Measurements from ENCODE around the gene LDHA. TPM values are rescaled to one million over a fixed set of nuclear protein-coding genes. Genes with fewer than 3 reads are reported as not detected.

The LDHA gene
- total RNA-seq, 1 experiment from 2014 or later = 715 TPM

GRCh38 chr11:18379201-18379600, 15.2 kb upstream of the LDHA start:
- ChIA-PET POLR2A (ENCODE audit: low non-redundant PET) (no interaction called here), CTCF (no interaction called here)
- intact Hi-C loops (cut with micrococcal nuclease; ENCODE audit: unreplicated experiment) = no loop called here
- TF ChIP-seq CTCF (conservative IDR thresholded peaks at IDR 0.05; ENCODE audit: low read depth, low read length) (no peak), EZH2 (IDR thresholded peaks at IDR 0.05; ENCODE audit: borderline replicate concordance, low read depth, low read length, poor library complexity, severe bottlenecking) (no peak)
- Histone ChIP-seq H3K9me3 (ENCODE audit: low read depth, low read length, poor library complexity, severe bottlenecking) (no peaks in the 10 kb centered on the region), H3K27me3 (replicated peaks; ENCODE audit: insufficient read depth, low read depth, low read length, poor library complexity) (no peaks in the 10 kb centered on the region), H3K27ac (ENCODE audit: low read depth, low read length, poor library complexity, severe bottlenecking) (no peak overlapping the region), H3K36me3 (ENCODE audit: insufficient read depth, low read length, poor library complexity, severe bottlenecking) (no peaks in the 10 kb centered on the region), H3K4me1 (ENCODE audit: insufficient read depth, low read length, poor library complexity, severe bottlenecking) (peaks cover 12% of the 10 kb centered on the region), H3K4me3 (ENCODE audit: low read depth, low read length, poor library complexity, severe bottlenecking) (no peak overlapping the region)
- no TSS peak for BruUV-seq (replicated peaks)
- no peak for DNase-seq (ENCODE audit: low spot score)

- DNase-seq (ENCODE audit: low spot score) = peak; percentile 69
- Histone ChIP-seq H3K4me3 (ENCODE audit: low read depth, low read length, poor library complexity, severe bottlenecking) (no peak overlapping the region), H3K27ac (ENCODE audit: low read depth, low read length, poor library complexity, severe bottlenecking) (peak overlapping the region; percentile 50), H3K4me1 (ENCODE audit: insufficient read depth, low read length, poor library complexity, severe bottlenecking) (peaks cover 12% of the 10 kb centered on the region), H3K36me3 (ENCODE audit: insufficient read depth, low read length, poor library complexity, severe bottlenecking) (no peaks in the 10 kb centered on the region), H3K27me3 (replicated peaks; ENCODE audit: insufficient read depth, low read depth, low read length, poor library complexity) (no peaks in the 10 kb centered on the region), H3K9me3 (ENCODE audit: low read depth, low read length, poor library complexity, severe bottlenecking) (no peaks in the 10 kb centered on the region)
- POLR2A ChIA-PET (ENCODE audit: low non-redundant PET) = interaction anchor here (1.4 kb wide), 1 partner anchor 11 kb away, joined by 5 read pairs; the partner anchor contains the start of gene LDHA
- intact Hi-C loops (cut with micrococcal nuclease; ENCODE audit: unreplicated experiment) = no loop called here
- CTCF ChIA-PET = no interaction called here
- TF ChIP-seq CTCF (conservative IDR thresholded peaks at IDR 0.05; ENCODE audit: low read depth, low read length) = no peak
- BruUV-seq (replicated peaks) = no TSS peak
Observed at GRCh38 chr11:18383388-18384156, 10.8 kb upstream of the LDHA start.

GRCh38 chr11:18384157-18384641, 10.2 kb upstream of the LDHA start:
- no TSS peak for BruUV-seq (replicated peaks)
- intact Hi-C loops (cut with micrococcal nuclease; ENCODE audit: unreplicated experiment) = no loop called here
- TF ChIP-seq CTCF (conservative IDR thresholded peaks at IDR 0.05; ENCODE audit: low read depth, low read length) (no peak), EZH2 (IDR thresholded peaks at IDR 0.05; ENCODE audit: borderline replicate concordance, low read depth, low read length, poor library complexity, severe bottlenecking) (no peak)
- ChIA-PET POLR2A (ENCODE audit: low non-redundant PET) (interaction anchor here (1.4 kb wide), 1 partner anchor 10 kb away, joined by 5 read pairs; the partner anchor contains the start of gene LDHA), CTCF (no interaction called here)
- Histone ChIP-seq H3K9me3 (ENCODE audit: low read depth, low read length, poor library complexity, severe bottlenecking) (no peaks in the 10 kb centered on the region), H3K27ac (ENCODE audit: low read depth, low read length, poor library complexity, severe bottlenecking) (peak overlapping the region; percentile 50), H3K27me3 (replicated peaks; ENCODE audit: insufficient read depth, low read depth, low read length, poor library complexity) (no peaks in the 10 kb centered on the region), H3K36me3 (ENCODE audit: insufficient read depth, low read length, poor library complexity, severe bottlenecking) (no peaks in the 10 kb centered on the region), H3K4me1 (ENCODE audit: insufficient read depth, low read length, poor library complexity, severe bottlenecking) (peaks cover 12% of the 10 kb centered on the region), H3K4me3 (ENCODE audit: low read depth, low read length, poor library complexity, severe bottlenecking) (no peak overlapping the region)
- DNase-seq (ENCODE audit: low spot score) = no peak
